Measurements from ENCODE around the gene RAB6A.

DNA sequence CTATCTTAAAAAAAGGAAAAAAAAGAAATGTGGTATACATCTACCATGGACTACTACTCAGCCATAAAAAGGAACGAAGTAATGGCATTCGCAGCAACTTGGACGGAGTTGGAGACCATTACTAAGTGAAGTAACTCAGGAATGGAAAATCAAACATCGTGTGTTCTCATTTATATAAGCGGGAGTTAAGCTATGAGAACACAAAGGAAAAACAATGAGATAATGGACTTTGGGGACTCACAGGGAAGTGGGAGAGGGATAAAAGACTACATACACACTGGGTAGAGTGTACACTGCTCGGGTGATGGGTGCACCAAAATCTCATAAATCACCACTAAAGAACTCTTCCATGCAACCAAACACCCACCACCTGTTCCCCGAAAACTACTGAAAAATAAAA, 11.8 kb downstream of the RAB6A start:
- TF ChIP-seq POLR2AphosphoS5 (IDR thresholded peaks at IDR 0.05), result no peak
- TF ChIP-seq, protein P1, sequence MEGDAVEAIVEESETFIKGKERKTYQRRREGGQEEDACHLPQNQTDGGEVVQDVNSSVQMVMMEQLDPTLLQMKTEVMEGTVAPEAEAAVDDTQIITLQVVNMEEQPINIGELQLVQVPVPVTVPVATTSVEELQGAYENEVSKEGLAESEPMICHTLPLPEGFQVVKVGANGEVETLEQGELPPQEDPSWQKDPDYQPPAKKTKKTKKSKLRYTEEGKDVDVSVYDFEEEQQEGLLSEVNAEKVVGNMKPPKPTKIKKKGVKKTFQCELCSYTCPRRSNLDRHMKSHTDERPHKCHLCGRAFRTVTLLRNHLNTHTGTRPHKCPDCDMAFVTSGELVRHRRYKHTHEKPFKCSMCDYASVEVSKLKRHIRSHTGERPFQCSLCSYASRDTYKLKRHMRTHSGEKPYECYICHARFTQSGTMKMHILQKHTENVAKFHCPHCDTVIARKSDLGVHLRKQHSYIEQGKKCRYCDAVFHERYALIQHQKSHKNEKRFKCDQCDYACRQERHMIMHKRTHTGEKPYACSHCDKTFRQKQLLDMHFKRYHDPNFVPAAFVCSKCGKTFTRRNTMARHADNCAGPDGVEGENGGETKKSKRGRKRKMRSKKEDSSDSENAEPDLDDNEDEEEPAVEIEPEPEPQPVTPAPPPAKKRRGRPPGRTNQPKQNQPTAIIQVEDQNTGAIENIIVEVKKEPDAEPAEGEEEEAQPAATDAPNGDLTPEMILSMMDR (IDR thresholded peaks at IDR 0.05), result no peak
- no peak for TF ChIP-seq POLR2A (IDR thresholded peaks at IDR 0.05)
- TF ChIP-seq EP300 (IDR thresholded peaks at IDR 0.05), result no peak

Data from sigmoid colon (tissue), 4 donors.